ENCODE data around the gene ANKRD24. TPM values are rescaled to one million over a fixed set of nuclear protein-coding genes. Genes with fewer than 3 reads are reported as not detected.
A peak's percentile ranks its signal among the peaks of the same experiment; 100 is the strongest.

Gene ANKRD24
- total RNA-seq, 1 experiment from 2014 or later, result 1.2 TPM

DNA sequence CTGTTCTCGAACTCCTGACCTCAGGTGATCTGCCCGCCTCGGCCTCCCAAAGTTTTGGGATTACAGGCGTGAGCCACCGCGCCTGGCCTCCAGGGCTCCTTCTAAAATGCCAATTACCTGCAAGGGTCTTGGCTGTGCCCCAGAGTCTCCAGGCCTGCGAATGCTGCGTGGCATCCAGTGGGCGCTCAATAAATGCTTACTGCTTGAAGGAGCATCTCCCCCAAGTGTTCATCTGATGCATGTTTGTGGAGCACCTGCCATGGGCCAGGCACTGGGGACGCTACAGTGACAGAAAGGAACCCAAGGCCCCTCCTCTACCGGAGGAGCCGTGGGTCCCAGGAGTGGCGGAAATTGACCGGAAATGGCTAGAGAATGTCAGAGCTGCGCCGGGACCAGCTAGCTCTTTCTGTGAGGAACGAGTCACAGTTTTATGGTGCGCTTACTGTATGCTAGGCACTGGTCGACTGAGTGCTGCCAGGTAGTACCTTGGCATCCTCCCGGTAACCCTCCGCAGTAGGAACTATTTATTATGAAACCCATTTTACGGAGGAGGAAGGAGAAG lies 14.2 kb downstream of the ANKRD24 start:
- BruUV-seq (replicated peaks), result no TSS peak
- CTCF ChIA-PET, result no interaction called here
- no peaks in the 10 kb centered on the region for H3K36me3 Mint-ChIP-seq (ENCODE audit: insufficient read depth, unreplicated experiment)
- no peak overlapping the region for H3K27ac Mint-ChIP-seq (ENCODE audit: low read depth, unreplicated experiment)
- H3K27me3 Mint-ChIP-seq (ENCODE audit: insufficient read depth, unreplicated experiment), result peaks cover 58% of the 10 kb centered on the region
- H3K4me3 Mint-ChIP-seq (ENCODE audit: unreplicated experiment), result peak overlapping the region; percentile 32
- peaks cover 10% of the 10 kb centered on the region for H3K9me3 Mint-ChIP-seq (ENCODE audit: unreplicated experiment)
- H3K4me1 Mint-ChIP-seq (ENCODE audit: insufficient read depth, unreplicated experiment), result peaks cover 15% of the 10 kb centered on the region
- intact Hi-C loops (cut with micrococcal nuclease), result no loop called here
- TF ChIP-seq, protein P1, sequence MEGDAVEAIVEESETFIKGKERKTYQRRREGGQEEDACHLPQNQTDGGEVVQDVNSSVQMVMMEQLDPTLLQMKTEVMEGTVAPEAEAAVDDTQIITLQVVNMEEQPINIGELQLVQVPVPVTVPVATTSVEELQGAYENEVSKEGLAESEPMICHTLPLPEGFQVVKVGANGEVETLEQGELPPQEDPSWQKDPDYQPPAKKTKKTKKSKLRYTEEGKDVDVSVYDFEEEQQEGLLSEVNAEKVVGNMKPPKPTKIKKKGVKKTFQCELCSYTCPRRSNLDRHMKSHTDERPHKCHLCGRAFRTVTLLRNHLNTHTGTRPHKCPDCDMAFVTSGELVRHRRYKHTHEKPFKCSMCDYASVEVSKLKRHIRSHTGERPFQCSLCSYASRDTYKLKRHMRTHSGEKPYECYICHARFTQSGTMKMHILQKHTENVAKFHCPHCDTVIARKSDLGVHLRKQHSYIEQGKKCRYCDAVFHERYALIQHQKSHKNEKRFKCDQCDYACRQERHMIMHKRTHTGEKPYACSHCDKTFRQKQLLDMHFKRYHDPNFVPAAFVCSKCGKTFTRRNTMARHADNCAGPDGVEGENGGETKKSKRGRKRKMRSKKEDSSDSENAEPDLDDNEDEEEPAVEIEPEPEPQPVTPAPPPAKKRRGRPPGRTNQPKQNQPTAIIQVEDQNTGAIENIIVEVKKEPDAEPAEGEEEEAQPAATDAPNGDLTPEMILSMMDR (IDR thresholded peaks at IDR 0.05; ENCODE audit: unreplicated experiment), result no peak
- DNase-seq (ENCODE audit: unreplicated experiment), result no peak
- POLR2A ChIA-PET, result no interaction called here

DNA sequence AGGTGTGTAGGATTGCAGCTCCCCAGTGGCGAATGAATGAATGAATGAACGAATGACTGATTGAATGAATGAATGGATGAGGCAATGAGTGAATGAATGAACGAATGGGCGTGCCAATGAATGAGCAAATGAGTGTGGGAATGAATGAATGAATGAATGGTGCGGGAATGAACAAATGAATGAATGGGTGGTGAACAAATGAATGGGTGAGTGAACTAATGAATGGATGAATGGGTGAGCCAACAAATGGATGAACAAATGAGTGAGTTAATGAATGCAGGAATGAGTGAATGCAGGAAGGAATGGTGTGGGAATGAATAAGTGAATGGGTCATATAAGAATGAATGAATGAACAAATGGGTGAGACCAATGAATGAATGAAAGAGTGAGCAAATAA lies 14.7 kb downstream of the ANKRD24 start:
- Mint-ChIP-seq H3K27me3 (ENCODE audit: insufficient read depth, unreplicated experiment) (peaks cover 62% of the 10 kb centered on the region), H3K4me3 (ENCODE audit: unreplicated experiment) (peak overlapping the region; percentile 32), H3K36me3 (ENCODE audit: insufficient read depth, unreplicated experiment) (no peaks in the 10 kb centered on the region), H3K9me3 (ENCODE audit: unreplicated experiment) (peaks cover 10% of the 10 kb centered on the region), H3K4me1 (ENCODE audit: insufficient read depth, unreplicated experiment) (peaks cover 15% of the 10 kb centered on the region), H3K27ac (ENCODE audit: low read depth, unreplicated experiment) (no peak overlapping the region)
- BruUV-seq (replicated peaks), result no TSS peak
- intact Hi-C loops (cut with micrococcal nuclease), result no loop called here
- CTCF ChIA-PET, result no interaction called here
- TF ChIP-seq, protein P1 (IDR thresholded peaks at IDR 0.05; ENCODE audit: unreplicated experiment), result no peak
- POLR2A ChIA-PET, result no interaction called here
- no peak for DNase-seq (ENCODE audit: unreplicated experiment)

DNA sequence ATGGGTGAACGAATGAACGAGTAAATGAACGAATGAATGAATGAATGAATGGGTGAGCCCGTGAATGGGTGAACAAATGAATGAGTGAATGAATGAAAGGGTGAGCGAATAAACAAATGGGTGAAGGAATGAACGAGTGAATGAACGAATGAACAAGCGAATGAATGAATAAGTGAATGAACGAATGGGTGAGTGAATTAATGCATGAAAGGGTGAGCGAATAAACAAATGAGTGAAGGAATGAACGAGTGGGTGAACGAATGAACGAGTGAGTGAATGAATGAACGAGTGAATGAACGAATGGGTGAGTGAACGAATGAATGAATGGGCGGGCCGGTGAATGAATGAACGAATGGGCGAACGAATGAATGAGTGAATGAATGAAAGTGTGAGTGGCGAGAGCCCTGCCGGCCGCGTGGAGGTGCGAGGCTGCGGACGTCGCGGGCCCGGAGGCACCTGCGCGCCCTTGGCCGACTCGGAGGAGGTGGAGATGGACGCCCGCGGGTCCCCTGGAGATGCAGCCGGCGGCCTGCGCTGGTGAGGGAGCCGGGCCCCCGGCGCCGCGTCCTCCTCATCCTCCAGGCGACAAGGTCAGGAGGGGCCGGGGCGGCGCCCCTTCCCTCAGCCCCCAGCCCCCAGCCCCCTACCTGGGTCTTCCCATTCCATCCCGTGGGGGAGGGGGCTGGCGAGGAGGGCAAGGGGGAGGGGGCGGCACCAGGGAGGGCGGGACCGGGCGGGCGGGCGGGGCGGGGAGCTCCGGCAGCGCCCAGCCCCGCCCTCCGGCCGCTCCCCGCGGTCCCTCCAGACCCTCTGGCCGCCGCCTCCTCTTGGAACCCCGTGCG lies 15.4 kb downstream of the ANKRD24 start:
- POLR2A ChIA-PET, result no interaction called here

DNA sequence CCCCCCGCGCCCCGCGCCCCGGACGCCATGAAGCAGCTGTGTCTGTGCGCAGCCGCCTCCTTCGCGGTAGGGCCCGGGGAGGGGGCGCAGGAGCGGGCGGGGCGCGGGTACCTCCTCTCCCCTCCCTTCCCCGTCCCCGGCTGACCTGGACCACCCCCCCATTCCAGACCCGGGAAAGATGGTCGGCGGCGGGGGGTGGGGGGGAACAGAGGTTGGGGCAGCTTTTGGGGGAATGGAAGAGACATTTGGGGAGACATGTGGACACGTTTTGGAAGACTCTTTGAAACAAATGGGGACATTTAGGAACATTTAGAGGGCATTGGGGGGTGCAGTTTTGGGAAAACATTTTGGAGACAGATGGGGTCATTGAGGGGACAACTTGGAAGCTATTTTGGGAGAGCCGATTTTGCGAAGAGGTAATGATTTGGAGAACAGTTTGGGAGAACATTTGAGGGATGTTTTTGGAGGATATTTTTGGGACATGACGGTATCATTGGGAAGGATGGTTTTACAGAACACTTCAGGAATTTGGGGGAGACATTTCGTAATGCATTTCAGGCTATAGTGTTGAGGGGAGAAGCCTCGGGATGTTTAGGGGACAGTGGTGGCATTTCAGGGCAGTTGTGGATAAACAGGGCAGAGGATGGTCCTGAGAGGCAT lies 16.1 kb downstream of the ANKRD24 start:
- H3K9me3 Mint-ChIP-seq (ENCODE audit: unreplicated experiment), result peaks cover 10% of the 10 kb centered on the region
- peaks cover 15% of the 10 kb centered on the region for H3K4me1 Mint-ChIP-seq (ENCODE audit: insufficient read depth, unreplicated experiment)
- TF ChIP-seq, protein P1 (IDR thresholded peaks at IDR 0.05; ENCODE audit: unreplicated experiment), result no peak
- ChIA-PET POLR2A (no interaction called here), CTCF (no interaction called here)
- H3K27me3 Mint-ChIP-seq (ENCODE audit: insufficient read depth, unreplicated experiment), result peaks cover 62% of the 10 kb centered on the region
- no peak overlapping the region for H3K4me3 Mint-ChIP-seq (ENCODE audit: unreplicated experiment)
- intact Hi-C loops (cut with micrococcal nuclease), result no loop called here
- H3K27ac Mint-ChIP-seq (ENCODE audit: low read depth, unreplicated experiment), result no peak overlapping the region
- no peaks in the 10 kb centered on the region for H3K36me3 Mint-ChIP-seq (ENCODE audit: insufficient read depth, unreplicated experiment)
- DNase-seq (ENCODE audit: unreplicated experiment), result no peak
- no TSS peak for BruUV-seq (replicated peaks)

More for the DNA sequence above, 15.4 kb downstream of the ANKRD24 start:
- intact Hi-C loops (cut with micrococcal nuclease), result no loop called here
- no TSS peak for BruUV-seq (replicated peaks)
- Mint-ChIP-seq H3K4me3 (ENCODE audit: unreplicated experiment) (no peak overlapping the region), H3K9me3 (ENCODE audit: unreplicated experiment) (peaks cover 10% of the 10 kb centered on the region), H3K27ac (ENCODE audit: low read depth, unreplicated experiment) (no peak overlapping the region), H3K36me3 (ENCODE audit: insufficient read depth, unreplicated experiment) (no peaks in the 10 kb centered on the region), H3K4me1 (ENCODE audit: insufficient read depth, unreplicated experiment) (peaks cover 15% of the 10 kb centered on the region), H3K27me3 (ENCODE audit: insufficient read depth, unreplicated experiment) (peaks cover 62% of the 10 kb centered on the region)
- TF ChIP-seq, protein P1 (IDR thresholded peaks at IDR 0.05; ENCODE audit: unreplicated experiment), result no peak
- DNase-seq (ENCODE audit: unreplicated experiment), result no peak
- CTCF ChIA-PET, result no interaction called here

Data from MCF 10A (cell line).